MM.1S (cell line): ENCODE measurements around the gene FRAT2.

Experiments
- DNase-seq: peaks from one replicate; pipeline ENCODE4 v3.0.0-alpha.2; 2015
- H2AFZ ChIP-seq: fragments of 300-600 bp; sonication (generic); 2 replicates; pipeline ENCODE4 v1.6.0; 2016; ENCODE audit warnings: antibody characterized with exemption, low read length
- H3F3A ChIP-seq: fragments of 300-600 bp; sonication (generic); 2 replicates; pipeline ENCODE4 v1.6.1; 2016; ENCODE audit warnings: mild to moderate bottlenecking, antibody characterized with exemption, low read length, moderate library complexity, mixed read lengths; ENCODE audit not compliant: insufficient read depth
- H3K27ac ChIP-seq: fragments of 300-600 bp; sonication (generic); 2 replicates; pipeline ENCODE4 v1.5.1; 2016; ENCODE audit warnings: mild to moderate bottlenecking, low read length
- H3K27me3 ChIP-seq: fragments of 300-600 bp; sonication (generic); replicated peaks from 2 replicates; pipeline ENCODE4 v1.6.0; 2016; ENCODE audit warnings: low read length; ENCODE audit not compliant: insufficient read depth
- H3K36me3 ChIP-seq: fragments of 300-600 bp; sonication (generic); replicated peaks from 2 replicates; pipeline ENCODE4 v1.6.1; 2016; ENCODE audit warnings: mild to moderate bottlenecking, low read length, mixed read lengths; ENCODE audit not compliant: insufficient read depth
- H3K4me1 ChIP-seq: fragments of 300-600 bp; sonication (generic); 2 replicates; pipeline ENCODE4 v1.6.1; 2016; ENCODE audit warnings: low read length, mixed read lengths
- H3K4me2 ChIP-seq: fragments of 300-600 bp; sonication (generic); 2 replicates; pipeline ENCODE4 v1.6.0; 2016; ENCODE audit warnings: low read depth, low read length
- H3K4me3 ChIP-seq: fragments of 300-600 bp; sonication (generic); 2 replicates; pipeline ENCODE4 v1.5.1; 2016; ENCODE audit warnings: low read length, mixed read lengths
- H3K79me2 ChIP-seq: fragments of 300-600 bp; sonication (generic); 2 replicates; pipeline ENCODE4 v1.6.1; 2016; ENCODE audit warnings: mixed run types, low read length, mixed read lengths
- H3K9ac ChIP-seq: fragments of 300-600 bp; sonication (generic); 2 replicates; pipeline ENCODE4 v1.6.1; 2016; ENCODE audit warnings: low read length, mixed read lengths
- H3K9me2 ChIP-seq: fragments of 300-600 bp; sonication (generic); replicated peaks from 2 replicates; pipeline ENCODE4 v1.6.1; 2016; ENCODE audit warnings: mild to moderate bottlenecking, low read length, mixed read lengths; ENCODE audit not compliant: insufficient read depth
- H3K9me3 ChIP-seq: fragments of 300-600 bp; sonication (generic); replicated peaks from 2 replicates; pipeline ENCODE4 v1.6.1; 2016; ENCODE audit warnings: mild to moderate bottlenecking, low read length, mixed read lengths; ENCODE audit not compliant: insufficient read depth
- H4K20me1 ChIP-seq: fragments of 300-600 bp; sonication (generic); 2 replicates; pipeline ENCODE4 v1.6.1; 2016; ENCODE audit warnings: mild to moderate bottlenecking, low read length, moderate library complexity, mixed read lengths; ENCODE audit not compliant: insufficient read depth
- EZH2 ChIP-seq: fragments of 300-600 bp; sonication (generic); optimal IDR thresholded peaks from 2 replicates; pipeline ENCODE3; 2017; ENCODE audit warnings: low read depth, mild to moderate bottlenecking, antibody characterized with exemption, low read length, mixed read lengths
- EZH2phosphoT487 ChIP-seq: fragments of 300-600 bp; sonication (generic); IDR thresholded peaks from 2 replicates; pipeline ENCODE4 v1.6.1; 2018; ENCODE audit warnings: antibody characterized with exemption, low read length
- TF ChIP-seq, protein P1 (sequence below): fragments of 300-600 bp; sonication (generic); IDR thresholded peaks from 2 replicates; pipeline ENCODE4 v1.5.1; 2016; ENCODE audit warnings: antibody characterized with exemption, low read length, mixed read lengths

FRAT2 gene

DNA sequence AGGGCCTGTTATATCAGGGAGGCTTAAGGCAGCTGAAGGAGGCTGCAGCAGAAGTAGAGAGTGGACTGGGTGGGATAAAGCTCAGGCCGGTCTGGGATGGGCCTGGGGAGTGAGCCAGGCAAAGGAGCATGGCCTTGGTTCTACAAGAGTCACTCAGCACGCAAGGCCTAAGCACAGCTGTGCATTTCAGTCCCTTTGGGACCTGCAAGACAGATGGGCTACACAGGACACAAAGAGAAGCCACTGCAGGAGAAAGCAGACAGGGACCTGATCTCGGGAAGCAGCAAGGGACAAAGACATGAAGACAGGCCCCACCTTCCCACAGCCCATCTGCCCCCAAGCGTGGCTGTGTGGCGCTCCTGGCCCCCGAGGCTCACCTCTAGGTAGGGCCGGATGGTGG is 37.2 kb upstream of the FRAT2 start:
- no peaks in the 10 kb centered on the region for H3K4me1 ChIP-seq
- H4K20me1 ChIP-seq: no peaks in the 10 kb centered on the region
- no peaks in the 10 kb centered on the region for H3K36me3 ChIP-seq
- H2AFZ ChIP-seq: no peak overlapping the region
- H3F3A ChIP-seq: no peaks in the 10 kb centered on the region
- no peaks in the 10 kb centered on the region for H3K9me2 ChIP-seq
- H3K9ac ChIP-seq: no peak overlapping the region
- no peaks in the 10 kb centered on the region for H3K9me3 ChIP-seq
- DNase-seq: no peak
- H3K27me3 ChIP-seq: no peaks in the 10 kb centered on the region
- no peak overlapping the region for H3K27ac ChIP-seq
- no peak overlapping the region for H3K4me2 ChIP-seq
- TF ChIP-seq, protein P1, sequence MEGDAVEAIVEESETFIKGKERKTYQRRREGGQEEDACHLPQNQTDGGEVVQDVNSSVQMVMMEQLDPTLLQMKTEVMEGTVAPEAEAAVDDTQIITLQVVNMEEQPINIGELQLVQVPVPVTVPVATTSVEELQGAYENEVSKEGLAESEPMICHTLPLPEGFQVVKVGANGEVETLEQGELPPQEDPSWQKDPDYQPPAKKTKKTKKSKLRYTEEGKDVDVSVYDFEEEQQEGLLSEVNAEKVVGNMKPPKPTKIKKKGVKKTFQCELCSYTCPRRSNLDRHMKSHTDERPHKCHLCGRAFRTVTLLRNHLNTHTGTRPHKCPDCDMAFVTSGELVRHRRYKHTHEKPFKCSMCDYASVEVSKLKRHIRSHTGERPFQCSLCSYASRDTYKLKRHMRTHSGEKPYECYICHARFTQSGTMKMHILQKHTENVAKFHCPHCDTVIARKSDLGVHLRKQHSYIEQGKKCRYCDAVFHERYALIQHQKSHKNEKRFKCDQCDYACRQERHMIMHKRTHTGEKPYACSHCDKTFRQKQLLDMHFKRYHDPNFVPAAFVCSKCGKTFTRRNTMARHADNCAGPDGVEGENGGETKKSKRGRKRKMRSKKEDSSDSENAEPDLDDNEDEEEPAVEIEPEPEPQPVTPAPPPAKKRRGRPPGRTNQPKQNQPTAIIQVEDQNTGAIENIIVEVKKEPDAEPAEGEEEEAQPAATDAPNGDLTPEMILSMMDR: no peak
- no peaks in the 10 kb centered on the region for H3K79me2 ChIP-seq
- H3K4me3 ChIP-seq: no peak overlapping the region

DNA sequence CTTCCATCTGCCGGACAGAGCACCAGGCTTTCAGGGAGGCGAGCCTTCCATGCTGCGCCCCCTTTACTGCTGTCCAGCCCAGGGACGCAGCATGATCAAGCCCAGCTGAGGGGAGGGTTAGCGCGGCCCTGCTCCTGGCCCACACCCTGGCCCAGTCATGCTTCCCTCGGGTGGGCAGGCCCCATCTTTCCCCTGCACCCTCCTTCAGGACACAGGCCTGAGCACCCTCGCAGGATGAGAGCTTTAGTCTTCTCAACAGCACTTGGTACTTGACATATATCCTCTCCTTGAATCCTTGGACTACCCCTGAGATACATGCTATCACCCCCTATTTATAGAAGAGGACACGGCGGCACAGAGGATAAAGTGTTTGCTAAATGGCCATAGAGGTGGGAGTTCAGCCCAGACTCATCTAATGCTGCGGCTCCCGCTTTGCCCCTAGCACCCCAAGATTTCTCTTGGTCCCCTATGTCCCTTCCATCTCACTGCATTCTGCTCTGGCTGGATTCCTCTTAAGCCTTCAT is 32.7 kb upstream of the FRAT2 start:
- Histone ChIP-seq H3K27me3 (no peaks in the 10 kb centered on the region), H3K79me2 (no peaks in the 10 kb centered on the region), H3F3A (no peaks in the 10 kb centered on the region), H3K9me3 (no peaks in the 10 kb centered on the region), H3K4me3 (no peak overlapping the region), H4K20me1 (no peaks in the 10 kb centered on the region), H3K9me2 (no peaks in the 10 kb centered on the region), H3K4me1 (no peaks in the 10 kb centered on the region), H3K36me3 (no peaks in the 10 kb centered on the region), H2AFZ (no peak overlapping the region), H3K4me2 (no peak overlapping the region), H3K9ac (no peak overlapping the region), H3K27ac (no peak overlapping the region)
- DNase-seq: no peak
- TF ChIP-seq EZH2 (no peak), EZH2phosphoT487 (no peak)
- TF ChIP-seq, protein P1: no peak

DNA sequence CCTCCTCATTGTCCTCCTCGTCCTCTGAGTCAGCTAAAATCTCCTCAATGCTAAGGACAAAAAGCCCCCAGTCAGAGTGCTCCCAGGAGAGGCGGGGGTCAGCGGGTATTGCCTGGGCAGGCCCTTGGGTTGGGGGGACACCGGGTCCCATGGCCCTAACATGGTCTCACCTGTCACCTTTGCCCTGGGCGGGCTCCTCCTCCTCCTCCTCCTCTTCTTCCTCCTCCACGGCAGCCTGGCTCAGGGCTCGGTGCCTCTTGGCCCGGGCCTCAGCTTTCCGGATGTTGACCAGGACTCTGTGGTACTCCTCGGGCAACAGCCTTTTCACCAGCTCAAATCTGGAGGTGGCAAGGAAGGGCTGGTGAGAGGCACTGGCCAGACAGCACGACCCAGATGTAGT is 32.0 kb upstream of the FRAT2 start:
- Histone ChIP-seq H2AFZ (no peak overlapping the region), H3K4me2 (no peak overlapping the region), H3K9ac (no peak overlapping the region), H3K27me3 (no peaks in the 10 kb centered on the region), H3K27ac (no peak overlapping the region), H3K4me1 (no peaks in the 10 kb centered on the region), H4K20me1 (no peaks in the 10 kb centered on the region), H3K9me3 (no peaks in the 10 kb centered on the region), H3K79me2 (no peaks in the 10 kb centered on the region), H3K4me3 (no peak overlapping the region), H3K36me3 (no peaks in the 10 kb centered on the region), H3K9me2 (no peaks in the 10 kb centered on the region), H3F3A (no peaks in the 10 kb centered on the region)
- TF ChIP-seq EZH2: no peak
- TF ChIP-seq, protein P1: no peak
- no peak for TF ChIP-seq EZH2phosphoT487
- no peak for DNase-seq
